ENCODE measurements around the gene MARCHF3. TPM values are rescaled to one million over a fixed set of nuclear protein-coding genes. Genes with fewer than 3 reads are reported as not detected.
"Not testable (repeated sequence)": the region's sequence is repeated elsewhere in the genome, so short reads cannot be mapped to it uniquely, and the experiment has no call there.

MARCHF3 gene, protein sequence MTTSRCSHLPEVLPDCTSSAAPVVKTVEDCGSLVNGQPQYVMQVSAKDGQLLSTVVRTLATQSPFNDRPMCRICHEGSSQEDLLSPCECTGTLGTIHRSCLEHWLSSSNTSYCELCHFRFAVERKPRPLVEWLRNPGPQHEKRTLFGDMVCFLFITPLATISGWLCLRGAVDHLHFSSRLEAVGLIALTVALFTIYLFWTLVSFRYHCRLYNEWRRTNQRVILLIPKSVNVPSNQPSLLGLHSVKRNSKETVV
- 7.5 and 9.9 TPM in 2 replicates for total RNA-seq (2014; rRNA removed; shearing (Covaris generic))

DNA sequence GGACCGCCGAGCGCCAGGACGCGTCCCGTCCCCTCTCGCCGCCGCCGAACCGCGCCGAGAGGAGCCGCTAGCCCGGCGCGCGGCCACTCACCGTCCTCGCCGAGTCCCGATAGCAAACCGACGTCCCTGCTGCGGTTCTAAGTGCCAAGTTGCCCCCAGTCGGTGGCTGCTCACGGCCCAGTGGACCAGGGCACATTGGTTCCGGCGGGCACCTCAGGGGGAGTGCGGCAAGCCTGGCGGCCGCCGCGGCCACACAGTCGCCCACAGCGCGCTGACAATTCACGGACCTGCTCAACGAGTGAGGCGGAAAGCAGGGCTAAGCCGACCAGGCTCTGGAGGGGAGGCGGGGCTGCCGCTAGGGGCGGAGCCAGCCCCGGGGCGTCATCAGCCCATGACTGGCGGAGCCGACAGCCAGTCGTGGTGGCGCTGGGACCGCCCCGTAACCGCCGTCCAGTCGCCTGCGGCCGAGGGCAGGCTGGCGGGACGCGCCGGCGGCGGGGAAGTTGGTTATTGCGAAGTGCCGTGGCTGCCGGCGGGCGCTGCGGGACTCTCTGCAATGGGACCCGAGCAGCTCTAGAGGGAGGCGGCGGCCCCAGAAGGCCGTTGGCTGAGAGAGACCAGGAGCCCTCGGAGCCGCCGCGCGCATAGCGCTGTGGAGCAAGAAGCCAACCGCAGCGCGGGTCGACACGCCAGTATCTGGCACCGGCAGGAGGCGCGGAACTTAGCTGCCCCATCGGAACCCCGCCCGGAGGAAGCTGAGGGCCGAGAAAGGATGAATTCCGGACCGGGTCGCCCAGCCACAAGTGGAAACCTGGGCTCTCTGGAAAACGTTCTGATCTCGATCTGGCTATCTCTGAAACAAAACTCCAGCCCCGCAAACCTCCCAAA is at the start of gene MARCHF3:
Gene MARCHF3, minus strand, starts transcription at position 300 of the 888 bp plus-strand sequence. CDS start 112,387 bp downstream, outside the sequence.
- peak; percentile 98 for DNase-seq (ENCODE audit: low read depth)

DNA sequence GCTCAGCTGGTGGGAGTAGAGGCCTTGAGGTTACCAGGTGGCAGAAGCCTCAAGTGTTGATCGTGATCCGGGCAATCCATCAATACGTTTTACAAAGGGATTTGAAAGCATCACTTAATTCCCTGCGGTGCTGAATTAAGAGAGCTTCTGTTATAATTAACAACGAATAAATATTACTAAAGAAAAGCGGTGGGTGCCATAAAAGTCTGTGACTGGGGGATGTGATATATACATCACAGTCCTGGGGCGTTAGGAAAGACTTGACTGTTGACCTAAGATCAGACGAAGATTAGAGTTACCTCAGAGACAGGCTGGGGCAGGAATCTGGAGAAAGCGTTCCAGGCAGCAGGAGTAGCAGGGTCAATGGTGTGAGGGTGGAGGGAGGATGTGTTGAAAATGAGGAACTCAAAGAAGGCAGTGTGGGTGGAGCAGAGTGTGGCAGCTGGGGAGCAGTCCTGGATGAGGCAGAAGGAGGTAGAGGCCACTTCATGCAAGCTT is 49.7 kb upstream of the MARCHF3 start:
- DNase-seq (ENCODE audit: low read depth) = no peak

DNA sequence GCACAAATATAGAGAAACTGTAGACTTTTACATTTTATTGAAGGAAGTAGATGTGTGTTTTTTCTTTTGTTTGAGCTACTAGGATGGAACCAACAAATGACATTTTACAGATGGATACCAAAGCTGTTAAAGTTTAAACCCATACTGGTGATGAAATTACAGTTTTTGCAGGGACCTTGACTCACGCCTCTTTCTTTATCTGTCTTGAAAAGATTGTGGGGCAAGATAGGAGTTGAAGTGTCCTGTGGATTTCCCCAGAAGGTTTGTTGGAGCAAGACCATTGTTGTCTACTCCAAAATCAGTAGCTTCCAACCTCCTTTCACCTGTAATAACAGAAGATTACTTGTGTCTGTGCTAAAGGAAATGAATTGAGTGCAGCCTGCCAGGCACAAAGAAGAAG is 47.0 kb upstream of the MARCHF3 start:
- no peak for DNase-seq (ENCODE audit: low read depth)

DNA sequence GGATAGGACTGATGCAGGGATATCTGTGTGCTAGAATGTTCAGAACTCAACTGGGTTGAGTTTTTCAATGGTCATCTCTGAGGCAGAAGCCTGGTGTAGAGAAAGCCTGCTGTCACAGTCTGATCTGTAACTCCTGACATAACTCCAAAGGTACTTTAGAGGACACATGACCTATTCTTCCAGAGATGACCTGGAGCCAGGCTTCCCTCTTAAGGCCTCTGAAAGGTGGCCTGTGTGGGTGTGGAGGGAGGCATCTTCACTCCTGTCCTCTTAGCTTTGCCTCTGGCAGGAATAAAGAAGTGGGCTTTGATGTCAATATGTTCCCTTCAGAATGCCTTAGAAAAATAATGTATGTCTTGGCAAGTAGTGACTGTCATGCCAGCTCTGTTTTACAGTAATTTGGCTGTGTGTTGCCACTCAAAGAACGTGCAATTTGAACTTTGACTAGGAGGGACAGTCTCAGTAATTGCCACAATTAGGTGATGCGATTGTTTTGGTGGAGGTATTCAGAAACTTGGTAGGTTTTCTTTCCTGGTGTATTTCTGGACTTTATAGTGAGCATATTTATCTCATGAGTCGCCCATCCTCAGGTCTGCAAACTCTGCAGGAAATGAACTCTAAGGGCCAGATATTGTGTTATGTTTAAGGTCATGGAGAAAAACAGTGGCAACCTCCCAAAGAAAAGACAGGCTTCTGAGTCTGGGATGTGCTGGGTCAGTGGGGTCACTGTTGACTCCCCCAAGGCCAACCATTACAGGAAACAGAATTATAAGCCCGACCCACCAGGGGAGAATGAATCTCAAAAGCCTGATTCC is 46.2 kb upstream of the MARCHF3 start:
- peak; percentile 7 for DNase-seq (ENCODE audit: low read depth)

DNA sequence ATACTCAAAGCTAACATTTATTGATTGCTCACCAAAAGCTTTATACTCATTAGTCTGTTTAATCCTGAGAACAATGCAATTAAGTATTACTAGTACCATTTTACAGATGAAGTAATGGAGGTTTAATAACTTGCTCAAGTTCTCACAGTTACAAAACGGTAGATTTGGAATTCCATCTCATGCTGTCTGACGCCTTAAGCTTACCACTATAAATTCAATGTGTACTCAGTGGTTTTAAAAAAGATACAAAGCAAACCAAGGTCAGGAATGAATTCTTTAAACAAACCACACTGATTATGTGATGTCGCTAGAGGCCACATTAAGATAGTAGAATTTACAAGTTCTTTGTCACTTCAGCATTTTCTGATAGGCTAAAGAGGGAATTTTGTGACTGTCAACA is 44.1 kb upstream of the MARCHF3 start:
- DNase-seq (ENCODE audit: low read depth) = no peak

DNA sequence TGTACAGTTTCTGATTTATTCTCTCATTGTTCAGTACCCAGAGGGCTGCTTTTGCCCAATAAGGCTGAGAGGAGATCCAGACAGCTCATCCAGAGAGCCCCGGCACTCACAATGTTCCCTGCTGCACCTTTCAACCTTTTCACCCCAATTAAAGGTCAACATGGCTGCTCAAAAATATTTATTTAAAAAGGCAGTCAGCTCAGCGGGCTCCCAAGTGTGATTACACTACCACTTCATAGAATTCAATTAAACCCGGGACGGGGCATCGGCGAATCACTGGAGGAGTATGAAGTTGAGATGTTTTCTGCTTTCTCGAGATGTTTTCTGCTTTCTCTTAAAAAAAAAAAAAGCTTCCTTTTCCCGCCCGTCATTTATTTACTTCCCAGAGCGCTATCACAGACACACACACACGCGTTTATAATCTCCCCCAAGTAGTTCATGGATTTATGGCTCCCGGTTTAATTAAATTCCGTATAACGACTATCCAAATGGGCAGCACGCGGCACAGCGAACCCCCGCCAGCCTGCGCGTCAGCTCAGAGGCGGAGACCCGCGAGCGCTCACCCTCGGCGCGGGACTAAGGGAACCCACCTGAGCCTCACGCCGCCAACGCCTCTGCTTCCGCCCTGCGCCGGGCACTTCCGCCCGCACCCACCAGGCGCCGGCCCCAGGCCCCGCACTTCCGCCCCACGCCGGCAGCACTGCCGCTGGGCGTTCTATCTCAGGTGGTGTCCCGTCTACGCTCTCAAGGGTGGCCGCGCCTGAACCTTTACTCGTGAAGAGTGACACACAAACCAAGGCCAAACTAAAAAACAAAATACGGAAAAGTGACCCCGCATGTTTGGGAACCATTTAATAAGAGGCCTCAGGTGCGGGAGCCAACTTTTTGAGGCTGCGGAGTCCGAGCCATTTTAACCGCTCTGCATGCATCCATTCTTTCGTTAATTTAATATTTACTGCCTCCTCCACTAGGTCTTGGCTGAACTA is 42.8 kb upstream of the MARCHF3 start, which contains the start of gene C5orf63:
Gene C5orf63, minus strand, starts transcription at position 642 of the 986 bp plus-strand sequence. CDS start 14,507 bp downstream, outside the sequence.
- peak; percentile 74 for DNase-seq (ENCODE audit: low read depth)

DNA sequence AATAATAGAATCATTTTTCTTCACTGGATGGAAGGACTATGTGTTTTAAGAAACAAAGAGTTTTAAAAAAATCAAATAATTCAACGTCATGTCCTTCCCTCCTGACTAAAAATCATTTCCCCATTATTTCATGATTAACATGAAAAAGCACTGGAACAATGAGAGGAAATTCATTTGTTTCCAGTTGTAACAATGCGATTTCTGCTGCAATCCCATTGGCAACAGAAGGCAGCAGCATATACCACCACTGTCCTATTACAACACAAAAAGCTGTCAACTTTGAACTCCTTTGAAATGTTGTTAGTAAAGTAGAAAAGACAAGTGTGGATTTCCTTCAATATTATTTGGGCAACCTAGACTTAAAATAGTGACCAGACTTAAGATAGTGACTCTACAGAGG is 39.9 kb upstream of the MARCHF3 start:
- DNase-seq (ENCODE audit: low read depth) = no peak

DNA sequence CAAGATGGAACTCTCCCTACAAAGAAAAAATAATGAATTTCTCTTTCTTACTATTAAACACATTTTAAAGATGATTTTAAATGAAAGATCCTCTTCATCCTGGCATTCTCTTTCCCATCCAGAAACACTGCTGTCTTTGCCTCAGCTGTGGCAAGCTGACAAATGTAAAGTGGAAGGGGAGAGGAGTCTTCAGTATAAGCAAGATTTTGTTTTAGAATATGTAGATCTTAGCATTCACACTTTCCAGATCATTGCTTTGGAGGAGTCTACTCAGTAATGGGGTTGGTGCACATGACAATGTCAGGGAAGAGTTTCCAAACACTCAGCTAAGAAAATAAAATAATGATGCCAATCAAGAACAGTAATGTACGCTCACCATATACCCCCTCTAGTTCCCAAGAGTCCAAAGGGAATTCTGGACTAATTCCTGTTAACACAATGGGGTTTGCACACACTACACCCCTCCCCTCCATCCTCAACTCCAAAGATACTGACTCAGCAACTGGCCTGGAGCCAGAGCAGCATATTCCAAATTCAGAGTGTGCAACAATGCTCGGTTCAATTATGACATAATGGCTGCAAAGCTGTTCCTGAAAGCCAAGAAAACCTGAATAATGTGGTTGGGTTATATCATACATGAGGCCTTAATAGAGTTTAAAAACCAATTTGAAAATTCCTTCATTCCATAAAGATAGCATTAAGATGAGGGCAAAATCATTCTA is 38.3 kb upstream of the MARCHF3 start:
- peak; percentile 37 for DNase-seq (ENCODE audit: low read depth)

DNA sequence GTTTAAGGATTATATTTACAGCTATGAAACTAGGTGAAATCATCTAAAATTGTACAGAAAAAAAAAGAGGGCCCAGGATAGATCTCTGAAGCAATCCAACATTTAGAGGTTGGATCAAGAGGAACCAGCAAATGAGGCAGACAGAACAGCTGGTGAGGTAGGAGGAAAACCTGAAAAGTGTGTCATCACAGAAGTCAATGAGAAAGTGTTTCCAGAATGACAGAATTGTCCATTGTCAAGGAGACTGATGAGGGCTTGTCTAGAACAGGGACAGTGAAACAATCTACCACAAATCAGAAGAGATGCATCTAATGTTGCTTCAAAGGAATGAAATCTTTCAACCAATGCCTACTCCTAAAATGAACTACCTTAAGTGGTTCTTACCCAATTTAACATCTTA is 36.4 kb upstream of the MARCHF3 start:
- no peak for DNase-seq (ENCODE audit: low read depth)

DNA sequence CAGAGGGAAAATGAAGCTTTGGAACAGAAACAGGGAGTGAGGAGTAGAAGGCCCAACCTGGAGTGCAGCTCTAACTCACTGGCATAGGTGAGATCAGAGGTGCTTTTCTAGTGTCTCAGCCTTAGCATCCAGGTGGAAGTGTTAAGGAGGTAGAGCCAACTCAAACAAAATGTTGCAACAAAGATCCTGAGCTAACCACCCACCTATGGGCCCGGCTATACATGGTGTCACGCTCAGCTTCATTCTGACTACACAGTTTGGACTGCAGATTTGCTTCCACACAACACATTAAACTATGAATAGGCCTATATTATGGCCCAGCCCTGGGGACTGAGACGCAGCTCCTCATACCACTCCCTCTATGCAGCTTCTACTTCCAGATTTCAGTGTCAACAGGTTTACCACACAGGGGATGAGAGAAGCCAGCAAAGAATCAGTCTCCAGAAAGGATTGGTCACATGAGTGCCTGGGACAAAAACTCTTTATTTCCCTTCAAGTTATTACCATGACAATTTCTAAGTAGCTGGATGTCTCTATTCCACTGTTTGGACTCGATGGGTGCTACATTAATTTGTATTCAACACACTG is 34.0 kb upstream of the MARCHF3 start:
- DNase-seq (ENCODE audit: low read depth) = no peak

DNA sequence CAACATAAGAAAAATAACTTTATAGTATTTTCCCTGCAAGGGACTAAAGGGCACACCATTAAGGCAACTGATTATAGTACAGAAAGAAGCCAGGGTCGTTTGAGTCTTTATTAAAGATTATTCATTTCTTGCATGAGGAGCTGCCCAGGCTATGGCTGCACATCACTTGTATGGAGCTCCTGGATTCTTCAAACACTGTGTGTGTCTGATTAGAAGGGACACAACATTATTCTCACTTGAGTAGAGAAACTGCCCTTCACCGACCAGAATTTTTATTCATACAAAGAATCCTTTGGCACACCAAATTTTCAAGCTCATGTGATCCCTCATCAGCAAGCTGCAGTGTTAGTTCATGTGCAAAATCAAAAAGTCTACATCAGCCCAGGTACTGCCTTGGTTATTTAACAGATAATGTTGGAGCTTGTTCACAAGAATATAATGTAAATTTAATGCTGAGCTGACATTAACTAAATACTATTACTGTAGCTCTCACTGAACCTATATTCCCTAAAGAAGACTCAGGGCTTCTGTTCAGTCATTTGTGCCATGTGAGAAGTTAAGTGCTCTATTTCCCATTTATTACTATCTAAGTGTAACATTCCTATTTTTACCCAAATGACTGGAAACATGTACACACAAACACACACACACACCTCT is 33.0 kb upstream of the MARCHF3 start:
- no peak for DNase-seq (ENCODE audit: low read depth)

DNA sequence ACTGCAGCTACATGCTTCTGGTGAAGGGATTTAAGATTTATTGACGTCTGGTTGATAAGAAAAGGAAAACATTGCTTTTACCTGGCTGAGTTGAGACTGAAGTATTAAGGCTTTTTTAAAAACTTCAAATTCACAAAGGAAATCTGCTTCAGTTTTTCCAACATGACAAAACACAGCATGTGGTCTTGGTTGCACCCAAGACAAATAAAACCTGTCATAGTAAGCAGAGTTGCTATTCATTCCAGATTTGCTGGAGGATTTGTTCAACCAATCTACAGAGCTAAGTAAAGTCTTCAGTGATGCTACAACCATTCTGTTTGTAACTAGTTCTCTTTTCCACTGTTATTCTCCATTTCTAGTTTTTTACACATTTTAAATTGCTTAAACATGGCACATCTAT is 31.6 kb upstream of the MARCHF3 start:
- DNase-seq (ENCODE audit: low read depth) = no peak

DNA sequence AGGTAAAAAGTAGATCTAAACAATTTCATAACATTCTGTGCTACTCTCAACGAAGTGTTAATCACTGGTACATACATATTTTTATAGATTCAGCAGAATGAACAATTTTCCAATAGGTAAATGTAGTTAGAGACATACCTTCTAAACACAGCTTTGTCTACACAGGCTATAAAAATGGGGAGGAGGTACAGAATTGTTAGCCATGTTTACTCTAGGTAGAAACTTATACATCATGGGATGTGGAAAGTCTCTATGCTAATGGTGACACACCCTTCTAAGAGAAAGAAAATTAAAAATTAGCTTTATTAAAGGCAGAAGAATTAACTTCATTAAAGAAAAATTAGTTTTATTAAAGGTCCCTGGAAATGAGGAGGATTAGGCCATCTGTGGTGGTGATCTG is 31.2 kb upstream of the MARCHF3 start:
- DNase-seq (ENCODE audit: low read depth) = no peak

DNA sequence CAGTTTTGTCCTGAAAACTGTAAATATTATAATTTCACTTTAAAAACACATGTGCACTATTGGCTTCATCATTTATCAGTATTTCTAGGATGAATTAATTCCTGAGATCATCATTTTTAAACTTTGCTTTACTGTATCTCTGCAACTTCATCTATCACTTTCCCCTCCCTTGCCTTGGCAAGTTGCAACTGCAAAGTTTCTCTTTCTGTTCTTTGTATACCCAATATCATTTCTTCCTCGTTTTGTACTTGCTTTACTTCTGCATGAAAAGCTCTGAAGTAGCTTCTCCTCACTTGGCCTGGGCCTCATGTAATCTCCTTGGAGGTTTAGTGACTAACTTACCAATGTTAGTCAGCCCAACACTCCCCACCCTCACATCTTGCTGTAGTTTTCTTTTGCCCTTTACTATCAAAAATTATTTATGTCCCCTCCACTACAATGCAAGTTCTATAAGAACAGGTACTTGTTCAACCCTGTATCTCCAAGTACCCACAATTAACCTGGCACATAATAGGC is 30.2 kb upstream of the MARCHF3 start:
- no peak for DNase-seq (ENCODE audit: low read depth)

DNA sequence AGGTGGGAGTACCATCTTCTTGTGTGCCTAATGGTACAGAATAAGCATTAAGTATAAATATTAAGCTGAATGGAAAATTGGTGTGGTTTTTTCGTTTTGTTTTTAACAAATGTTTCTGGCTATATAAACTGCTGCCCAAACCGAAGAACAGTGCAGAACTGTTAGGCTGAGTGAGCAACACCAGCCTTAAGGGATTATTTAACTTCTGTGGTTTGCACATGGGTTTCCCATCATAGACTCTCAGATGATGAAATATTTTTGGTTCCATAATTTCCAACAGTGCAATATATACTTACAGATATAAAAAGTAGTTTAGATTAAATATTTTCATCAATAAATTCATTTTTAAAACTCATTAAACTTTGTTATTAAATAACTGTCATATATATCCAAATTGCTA is 26.5 kb upstream of the MARCHF3 start:
- DNase-seq (ENCODE audit: low read depth) = no peak

DNA sequence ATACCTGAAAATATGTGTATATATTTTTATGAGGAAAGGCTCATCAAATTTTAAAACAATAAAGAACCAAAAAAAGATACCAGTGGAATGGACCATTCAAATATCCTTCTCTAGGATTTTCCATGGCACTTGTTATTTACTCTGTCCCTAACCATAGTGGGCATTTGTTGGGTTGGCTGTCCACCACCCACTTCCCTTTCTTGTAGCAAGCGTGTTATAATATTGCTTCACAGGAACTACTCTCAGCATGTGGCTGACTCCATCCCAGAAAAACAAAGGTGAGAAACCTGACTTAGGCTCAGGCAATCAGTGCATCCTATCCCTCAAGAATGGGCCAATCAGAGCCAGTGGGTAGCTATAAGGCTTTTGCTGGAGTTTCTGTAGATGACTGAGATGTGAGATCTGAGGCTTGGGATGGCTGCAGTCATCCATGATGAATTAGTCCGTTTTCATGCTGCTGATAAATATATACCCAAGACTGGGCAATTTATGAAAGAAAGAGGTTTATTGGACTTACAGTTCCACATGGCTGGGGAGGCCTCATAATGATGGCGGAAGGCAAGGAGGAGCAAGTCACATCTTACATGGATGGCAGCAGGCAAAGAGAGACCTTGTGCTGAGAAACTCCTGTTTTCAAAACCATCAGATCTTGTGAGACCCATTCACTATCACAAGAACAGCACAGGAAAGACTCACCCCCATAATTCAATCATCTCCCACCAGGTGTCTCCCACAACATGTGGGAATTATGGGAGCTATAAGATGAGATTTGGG is 25.7 kb upstream of the MARCHF3 start:
- no peak for DNase-seq (ENCODE audit: low read depth)

DNA sequence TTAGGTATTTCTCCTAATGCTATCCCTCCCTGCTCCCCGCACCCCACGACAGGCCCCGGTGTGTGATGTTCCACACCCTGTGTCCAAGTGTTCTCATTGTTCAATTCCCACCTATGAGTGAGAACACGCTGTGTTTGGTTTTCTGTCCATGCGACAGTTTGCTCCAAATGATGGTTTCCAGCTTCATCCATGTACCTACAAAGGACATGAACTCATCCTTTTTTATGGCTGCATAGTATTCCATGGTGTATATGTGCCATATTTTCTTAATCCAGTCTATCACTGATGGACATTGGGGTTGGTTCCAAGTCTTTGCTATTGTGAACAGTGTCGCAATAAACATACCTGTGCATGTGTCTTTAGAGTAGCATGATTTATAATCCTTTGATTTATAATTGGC is 23.2 kb upstream of the MARCHF3 start:
- not testable (repeated sequence) for DNase-seq (ENCODE audit: low read depth)

DNA sequence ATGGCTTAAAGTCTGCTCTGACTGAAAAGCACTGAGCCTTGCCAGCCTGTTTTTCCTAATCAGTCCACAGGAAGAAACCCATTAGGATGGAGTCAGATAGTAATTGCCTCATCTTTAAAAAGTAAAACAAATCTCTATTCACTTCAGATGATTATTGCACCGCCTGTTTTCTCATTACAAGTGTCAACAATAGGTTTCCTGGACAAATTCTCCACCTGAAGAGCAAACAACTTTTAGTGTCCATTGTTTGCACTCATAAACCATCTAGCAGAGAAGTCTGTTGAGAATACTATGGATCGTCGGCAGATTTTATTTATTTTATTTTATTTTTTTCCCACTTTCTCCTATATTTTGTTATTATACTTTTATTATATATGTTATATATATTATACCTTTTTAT is 22.7 kb upstream of the MARCHF3 start:
- no peak for DNase-seq (ENCODE audit: low read depth)

Data from Daoy (cell line).